Mesodermal cell (in vitro differentiated cells): Measurements from ENCODE around the gene MOB3B.

Experiments used
- H3K27ac ChIP-seq: 2 replicates; pipeline ENCODE4 v1.7.0; 2013; ENCODE audit warnings: mild to moderate bottlenecking, low read depth, low read length, moderate library complexity; ENCODE audit not compliant: severe bottlenecking
- H3K36me3 ChIP-seq: 2 replicates; pipeline ENCODE4 v1.7.1; 2013; ENCODE audit warnings: mild to moderate bottlenecking, low read length, moderate library complexity; ENCODE audit not compliant: control insufficient read depth, insufficient read depth
- H3K4me1 ChIP-seq: one replicate; pipeline ENCODE4 v1.7.1; 2013; ENCODE audit warnings: mild to moderate bottlenecking, low read length; ENCODE audit not compliant: insufficient read depth, control insufficient read depth, poor library complexity, severe bottlenecking
- H3K4me3 ChIP-seq: 2 replicates; pipeline ENCODE4 v1.7.0; 2013; ENCODE audit warnings: low read length, control low read depth, mild to moderate bottlenecking; ENCODE audit not compliant: insufficient read depth, poor library complexity, severe bottlenecking; ENCODE audit errors: extremely low read depth
- H3K9me3 ChIP-seq: 2 replicates; pipeline ENCODE4 v1.7.1; 2013; ENCODE audit warnings: mild to moderate bottlenecking, low read length, moderate library complexity; ENCODE audit not compliant: control insufficient read depth
- WGBS, 2 experiments: methylation state at CpG; one replicate each; pipeline ENCODE4 v1.1.5; 2013; ENCODE audit warnings: missing lambda C conversion rate in 2 of 2; ENCODE audit not compliant: insufficient coverage in 2 of 2; 5-methylcytosine and 5-hydroxymethylcytosine counted together

Gene MOB3B

DNA sequence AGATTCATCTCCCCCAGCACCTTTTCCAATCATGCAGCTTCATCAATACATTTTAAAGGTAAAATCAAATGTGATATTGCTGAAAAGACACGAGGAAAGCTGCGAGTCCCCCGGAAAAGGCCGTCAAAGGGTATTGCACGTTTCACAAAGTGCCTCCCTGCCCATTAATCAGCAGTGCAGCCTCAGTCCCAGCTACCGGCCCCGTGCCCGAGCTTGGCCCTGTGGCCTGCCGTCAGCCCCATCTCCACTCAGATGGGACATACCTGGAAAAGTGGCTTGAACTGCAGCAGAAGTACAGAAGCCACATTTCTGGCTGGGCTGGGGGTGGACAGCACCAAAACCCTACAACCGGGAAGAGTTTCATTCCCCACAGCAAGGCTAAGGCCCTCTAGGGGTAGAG, 192.8 kb downstream of the MOB3B start:
- H3K4me3 ChIP-seq: no peak overlapping the region
- H3K4me1 ChIP-seq: peaks cover 4% of the 10 kb centered on the region
- 95% methylated on average over 8 to 9 of the region's 10 CpGs for WGBS, 2 experiments
- H3K27ac ChIP-seq: no peak overlapping the region
- H3K36me3 ChIP-seq: no peaks in the 10 kb centered on the region
- no peaks in the 10 kb centered on the region for H3K9me3 ChIP-seq

GRCh38 chr9:27336126-27336525, 193.5 kb downstream of the MOB3B start:
- WGBS, 2 experiments: 90 to 100% methylated on average over 1 of the region's 1 CpG
- Histone ChIP-seq H3K4me3 (no peak overlapping the region), H3K9me3 (no peaks in the 10 kb centered on the region), H3K4me1 (peaks cover 4% of the 10 kb centered on the region), H3K27ac (no peak overlapping the region), H3K36me3 (no peaks in the 10 kb centered on the region)

GRCh38 chr9:27335075-27335474, 194.5 kb downstream of the MOB3B start:
- WGBS, 2 experiments: 95 to 99% methylated on average over 3 to 6 of the region's 6 CpGs
- H3K36me3 ChIP-seq: no peaks in the 10 kb centered on the region
- no peak overlapping the region for H3K4me3 ChIP-seq
- no peak overlapping the region for H3K27ac ChIP-seq
- peaks cover 4% of the 10 kb centered on the region for H3K4me1 ChIP-seq
- no peaks in the 10 kb centered on the region for H3K9me3 ChIP-seq

DNA sequence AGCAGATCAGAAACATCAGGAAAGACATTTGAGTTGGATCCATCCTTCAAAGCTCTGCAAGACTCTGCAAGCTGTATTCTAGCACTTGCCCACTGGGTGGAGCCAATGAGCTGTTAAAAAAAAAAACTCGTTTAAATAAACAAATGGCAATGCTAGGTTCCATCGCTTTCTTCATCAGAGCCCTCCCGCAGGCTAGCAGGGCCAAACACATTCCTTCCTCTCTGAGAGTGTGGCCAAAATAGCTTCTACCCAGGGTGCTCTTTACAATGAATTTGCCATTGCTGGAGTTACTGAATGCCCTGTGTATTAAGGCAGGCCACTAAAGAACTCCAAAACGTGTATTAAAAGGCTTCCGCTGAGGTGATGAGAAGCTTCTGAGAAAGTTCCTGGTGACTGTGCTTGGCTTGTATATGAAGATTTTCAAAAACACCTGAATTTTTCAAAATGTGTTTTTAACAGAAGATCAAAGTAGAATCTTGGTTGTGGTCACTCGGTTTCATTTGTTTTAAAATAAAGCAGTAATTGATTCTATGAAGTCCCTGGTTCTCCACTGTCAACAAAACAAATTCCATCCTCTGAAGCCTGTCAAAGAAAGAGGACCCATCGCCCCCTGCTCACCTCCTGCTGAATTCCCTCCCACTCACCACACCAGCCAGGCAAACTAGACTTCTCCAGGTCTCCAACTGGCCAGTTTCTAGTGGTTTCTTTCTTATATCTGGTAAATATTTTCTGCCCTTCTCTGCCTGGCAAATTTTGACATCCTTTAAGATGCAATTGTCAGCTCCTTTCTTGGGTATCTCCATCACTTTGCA, 196.2 kb downstream of the MOB3B start:
- Histone ChIP-seq H3K4me1 (no peaks in the 10 kb centered on the region), H3K4me3 (no peak overlapping the region), H3K27ac (no peak overlapping the region), H3K9me3 (no peaks in the 10 kb centered on the region), H3K36me3 (no peaks in the 10 kb centered on the region)
- 12 to 19% methylated on average over 4 to 5 of the region's 7 CpGs for WGBS, 2 experiments

GRCh38 chr9:27331393-27331792, 198.2 kb downstream of the MOB3B start:
- no peak overlapping the region for H3K4me3 ChIP-seq
- no peaks in the 10 kb centered on the region for H3K36me3 ChIP-seq
- no peaks in the 10 kb centered on the region for H3K4me1 ChIP-seq
- H3K27ac ChIP-seq: no peak overlapping the region
- H3K9me3 ChIP-seq: no peaks in the 10 kb centered on the region
- WGBS, 2 experiments: 92 to 100% methylated on average over 2 to 3 of the region's 4 CpGs

GRCh38 chr9:27329291-27329690, 200.3 kb downstream of the MOB3B start:
- H3K9me3 ChIP-seq: no peaks in the 10 kb centered on the region
- no peaks in the 10 kb centered on the region for H3K36me3 ChIP-seq
- 91 to 96% methylated on average over 6 to 7 of the region's 9 CpGs for WGBS, 2 experiments
- H3K27ac ChIP-seq: no peak overlapping the region
- no peak overlapping the region for H3K4me3 ChIP-seq
- H3K4me1 ChIP-seq: no peaks in the 10 kb centered on the region

DNA sequence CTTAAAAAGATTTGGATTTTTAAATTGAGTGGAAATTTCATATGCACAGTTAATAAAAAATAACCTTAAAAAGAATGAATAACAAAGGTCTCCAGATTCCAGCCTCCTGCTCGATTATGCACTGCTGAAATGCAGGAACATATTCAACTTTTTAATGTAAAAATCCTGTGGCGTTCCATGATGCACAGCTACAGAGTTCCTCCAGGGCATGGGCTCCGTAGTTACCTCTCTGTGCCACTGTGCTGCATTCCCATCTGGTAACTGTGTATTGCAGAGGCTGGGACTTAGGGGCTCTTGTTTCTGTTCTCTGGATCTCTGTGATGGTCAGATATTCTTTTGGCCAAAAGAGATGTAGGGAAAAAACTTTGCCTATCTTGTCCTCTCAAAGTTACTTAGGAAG, 201.1 kb downstream of the MOB3B start:
- Histone ChIP-seq H3K4me3 (no peak overlapping the region), H3K27ac (no peak overlapping the region), H3K4me1 (no peaks in the 10 kb centered on the region), H3K36me3 (no peaks in the 10 kb centered on the region), H3K9me3 (no peaks in the 10 kb centered on the region)
- 73 to 81% methylated on average over 3 of the region's 3 CpGs for WGBS, 2 experiments

DNA sequence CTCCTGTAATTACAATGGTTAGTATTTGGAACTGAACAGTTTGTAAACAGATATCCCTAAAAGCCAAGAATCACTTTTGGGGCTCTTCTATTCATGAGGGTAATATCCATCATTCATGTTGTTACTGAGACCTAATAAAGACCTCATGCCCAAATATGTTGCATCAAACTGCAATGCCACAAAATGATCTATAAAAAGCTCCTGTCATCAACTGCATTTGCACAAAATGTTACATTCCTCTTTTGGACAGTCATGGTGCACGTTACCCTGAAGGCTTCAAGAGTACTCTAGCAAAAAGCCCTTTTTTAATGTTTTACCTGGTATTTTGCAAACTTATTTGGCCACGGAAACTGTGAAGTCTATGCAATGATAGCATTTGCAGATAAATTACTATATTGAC, 218.4 kb downstream of the MOB3B start:
- Histone ChIP-seq H3K9me3 (no peaks in the 10 kb centered on the region), H3K4me1 (no peaks in the 10 kb centered on the region), H3K4me3 (no peak overlapping the region), H3K36me3 (no peaks in the 10 kb centered on the region), H3K27ac (no peak overlapping the region)
- 89 to 100% methylated on average over 1 of the region's 2 CpGs for WGBS, 2 experiments

DNA sequence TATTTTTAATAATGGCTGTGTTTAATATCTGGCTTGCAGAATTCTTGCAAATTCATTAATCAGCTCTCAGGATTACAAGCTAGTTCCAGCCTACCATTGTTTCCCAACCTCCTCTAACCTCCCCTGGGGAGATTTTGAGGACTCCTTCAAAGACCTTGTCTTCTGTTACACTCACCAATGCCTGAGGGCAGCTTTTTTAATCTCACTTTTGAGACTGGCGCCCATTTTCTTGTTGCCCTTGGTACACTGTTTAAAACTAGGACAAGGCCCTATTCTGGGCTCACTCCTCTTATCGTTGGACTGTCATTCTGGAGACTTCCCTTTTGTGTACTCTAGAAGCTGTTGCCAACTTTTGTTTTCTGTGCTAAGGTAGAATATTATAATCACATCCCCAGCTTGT, 219.0 kb downstream of the MOB3B start:
- H3K4me3 ChIP-seq: no peak overlapping the region
- no peaks in the 10 kb centered on the region for H3K9me3 ChIP-seq
- WGBS, 2 experiments: 100% methylated on average over 1 of the region's 2 CpGs; no CpG with 5 or more reads in 1 of the 2 experiments
- no peaks in the 10 kb centered on the region for H3K4me1 ChIP-seq
- H3K27ac ChIP-seq: no peak overlapping the region
- H3K36me3 ChIP-seq: no peaks in the 10 kb centered on the region

DNA sequence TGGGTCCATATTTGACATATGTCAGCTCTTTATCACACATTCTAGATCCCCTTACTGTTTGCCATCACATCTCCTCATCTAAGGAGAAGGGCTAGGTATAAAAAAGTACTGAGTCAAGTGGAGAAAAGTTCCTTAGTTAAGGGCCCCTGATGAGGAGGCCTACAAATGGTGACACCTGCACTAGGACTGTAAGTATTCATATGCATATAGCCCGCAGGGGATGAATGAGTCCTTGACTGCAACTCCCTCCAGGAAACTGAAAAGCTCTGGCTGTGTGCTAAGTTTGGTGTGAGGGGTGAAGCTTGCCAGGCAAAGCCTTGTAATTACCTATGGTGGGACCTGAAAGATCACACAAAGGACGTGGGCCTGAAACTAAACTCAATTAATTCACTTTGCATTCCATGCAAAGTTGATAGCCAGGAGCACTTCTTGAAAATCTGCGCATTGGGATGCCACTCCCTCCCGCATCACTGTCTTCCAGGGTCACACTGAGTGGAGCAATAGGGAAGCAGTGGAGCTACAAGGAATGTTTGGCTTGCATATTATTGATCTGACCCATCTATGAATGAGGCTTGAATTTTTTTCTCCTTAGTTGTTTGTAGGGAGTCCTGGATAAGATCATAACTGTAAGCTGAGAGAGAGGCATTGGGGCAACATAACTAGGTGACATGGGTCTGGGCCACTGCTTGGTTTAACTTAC, 220.8 kb downstream of the MOB3B start:
- Histone ChIP-seq H3K36me3 (no peaks in the 10 kb centered on the region), H3K4me3 (no peak overlapping the region), H3K4me1 (no peaks in the 10 kb centered on the region), H3K9me3 (no peaks in the 10 kb centered on the region), H3K27ac (no peak overlapping the region)
- WGBS, 2 experiments: 14 to 71% methylated on average over 1 to 3 of the region's 4 CpGs

DNA sequence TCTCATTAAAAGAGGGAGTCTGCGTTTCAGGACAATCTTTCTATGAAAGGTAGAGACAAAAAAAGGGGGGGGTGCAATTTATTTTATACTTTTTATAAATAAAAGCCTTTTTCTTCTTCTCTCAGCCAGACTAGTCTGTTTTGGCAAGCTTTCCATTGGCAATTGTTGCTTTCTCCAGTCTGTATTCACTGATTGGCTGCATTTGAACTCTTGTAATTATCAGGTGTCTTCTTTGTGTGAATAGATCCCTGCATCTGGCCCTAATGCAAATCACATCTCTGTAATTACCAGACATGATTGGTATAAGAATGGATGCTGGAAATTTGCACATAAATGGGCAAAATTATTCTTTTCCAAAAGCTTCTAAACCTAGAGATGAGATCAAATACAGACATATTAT, 225.1 kb downstream of the MOB3B start:
- WGBS, 2 experiments: no CpG with 5 or more reads among the region's 1 CpG

More for the DNA sequence above, 225.1 kb downstream of the MOB3B start:
- H3K36me3 ChIP-seq: no peaks in the 10 kb centered on the region
- peaks cover 5% of the 10 kb centered on the region for H3K9me3 ChIP-seq
- peaks cover 3% of the 10 kb centered on the region for H3K4me1 ChIP-seq
- H3K27ac ChIP-seq: no peak overlapping the region
- H3K4me3 ChIP-seq: no peak overlapping the region
